Mesenchymal stem cell (in vitro differentiated cells and primary cell): Measurements from ENCODE around the gene CFL2. TPM values are rescaled to one million over a fixed set of nuclear protein-coding genes. Genes with fewer than 3 reads are reported as not detected.

Experiments used
- DNase-seq: peaks from one replicate; pipeline ENCODE4 v3.0.0-alpha.2; 2013
- H2AFZ ChIP-seq: one replicate; pipeline ENCODE4 v1.6.1; 2013; ENCODE audit warnings: low read depth, mild to moderate bottlenecking, control low read depth, inconsistent platforms, low read length, moderate library complexity
- H2AK5ac ChIP-seq: 2 replicates; pipeline ENCODE4 v1.6.1; 2013; ENCODE audit warnings: low read length, moderate library complexity, mild to moderate bottlenecking, inconsistent platforms; ENCODE audit not compliant: severe bottlenecking
- H2BK120ac ChIP-seq: one replicate; pipeline ENCODE4 v1.6.1; 2013; ENCODE audit warnings: low read depth, mild to moderate bottlenecking, inconsistent platforms, low read length, moderate library complexity
- H2BK12ac ChIP-seq, 2 experiments: one replicate each; pipeline ENCODE4 v1.6.1; 2013; ENCODE audit warnings: inconsistent platforms in 2 of 2, low read length in 2 of 2, mild to moderate bottlenecking in 2 of 2, moderate library complexity in 2 of 2, control low read depth in 1 of 2
- H2BK15ac ChIP-seq: one replicate; pipeline ENCODE4 v1.6.1; 2013; ENCODE audit warnings: mild to moderate bottlenecking, low read depth, inconsistent platforms; ENCODE audit not compliant: poor library complexity, severe bottlenecking
- H2BK5ac ChIP-seq: 2 replicates; pipeline ENCODE4 v1.6.1; 2013; ENCODE audit warnings: low read depth, mild to moderate bottlenecking, low read length, control low read depth, inconsistent platforms; ENCODE audit not compliant: poor library complexity, severe bottlenecking
- H3K14ac ChIP-seq, 2 experiments: one replicate each; pipeline ENCODE4 v1.6.1; 2013; ENCODE audit warnings: inconsistent platforms in 2 of 2, low read length in 2 of 2, control low read depth in 1 of 2, mild to moderate bottlenecking in 1 of 2, moderate library complexity in 1 of 2
- H3K18ac ChIP-seq, 2 experiments: one replicate each; pipeline ENCODE4 v1.6.1; 2013; ENCODE audit warnings: inconsistent platforms in 2 of 2, low read length in 2 of 2, control low read depth in 1 of 2, low read depth in 1 of 2, mild to moderate bottlenecking in 1 of 2
- H3K23ac ChIP-seq, 2 experiments: one replicate each; pipeline ENCODE4 v1.6.1; 2013; ENCODE audit warnings: inconsistent platforms in 2 of 2, low read length in 2 of 2, mild to moderate bottlenecking in 2 of 2, moderate library complexity in 2 of 2, control low read depth in 1 of 2
- H3K27ac ChIP-seq: 2 replicates; pipeline ENCODE4 v1.5.1; 2013; ENCODE audit warnings: mild to moderate bottlenecking, moderate library complexity, low read length, control low read depth, inconsistent platforms; ENCODE audit not compliant: poor library complexity, severe bottlenecking
- H3K27me3 ChIP-seq, 2 experiments: 2 replicates each; pipeline versions ENCODE4 v1.6.1 to v1.7.0; 2013; ENCODE audit warnings: low read length in 2 of 2, mild to moderate bottlenecking in 2 of 2, moderate library complexity in 2 of 2, control low read depth in 1 of 2, inconsistent platforms in 1 of 2; ENCODE audit not compliant: control insufficient read depth in 1 of 2, insufficient read depth in 1 of 2
- H3K36me3 ChIP-seq, 2 experiments: 2 replicates each; pipeline versions ENCODE4 v1.6.1 to v1.7.0; 2013; ENCODE audit warnings: low read length in 2 of 2, control low read depth in 1 of 2, inconsistent platforms in 1 of 2, low read depth in 1 of 2, mild to moderate bottlenecking in 1 of 2; ENCODE audit not compliant: insufficient read depth in 2 of 2, control insufficient read depth in 1 of 2
- H3K4ac ChIP-seq, 2 experiments: one replicate each; pipeline ENCODE4 v1.6.1; 2013; ENCODE audit warnings: inconsistent platforms in 2 of 2, low read length in 2 of 2, mild to moderate bottlenecking in 2 of 2, moderate library complexity in 2 of 2, control low read depth in 1 of 2, low read depth in 1 of 2
- H3K4me1 ChIP-seq: 2 replicates; pipeline ENCODE4 v1.6.1; 2013; ENCODE audit warnings: low read depth, low read length, control low read depth; ENCODE audit not compliant: control insufficient read depth, insufficient read depth
- H3K4me2 ChIP-seq: 2 replicates; pipeline ENCODE4 v1.6.1; 2013; ENCODE audit warnings: low read length, mild to moderate bottlenecking, inconsistent platforms; ENCODE audit not compliant: poor library complexity, severe bottlenecking
- H3K4me3 ChIP-seq, 2 experiments: 2 replicates each; pipeline versions ENCODE4 v1.5.1 to v1.7.0; 2013; ENCODE audit warnings: low read length in 2 of 2, mild to moderate bottlenecking in 2 of 2, control low read depth in 1 of 2, low read depth in 1 of 2; ENCODE audit not compliant: insufficient read depth in 1 of 2
- H3K79me1 ChIP-seq: replicated peaks from 2 replicates; pipeline ENCODE4 v1.6.1; 2013; ENCODE audit warnings: mild to moderate bottlenecking, control low read depth, low read length, inconsistent platforms; ENCODE audit not compliant: poor library complexity, severe bottlenecking
- H3K9ac ChIP-seq: 2 replicates; pipeline ENCODE4 v1.7.0; 2013; ENCODE audit warnings: mild to moderate bottlenecking, low read length, moderate library complexity
- H3K9me3 ChIP-seq: 2 replicates; pipeline ENCODE4 v1.7.0; 2013; ENCODE audit warnings: mild to moderate bottlenecking, low read length; ENCODE audit not compliant: control insufficient read depth
- H4K8ac ChIP-seq: one replicate; pipeline ENCODE4 v1.6.1; 2013; ENCODE audit warnings: inconsistent platforms, mild to moderate bottlenecking, low read length, moderate library complexity
- H4K91ac ChIP-seq: one replicate; pipeline ENCODE4 v1.6.1; 2013; ENCODE audit warnings: mild to moderate bottlenecking, low read length, inconsistent platforms
- WGBS: methylation state at CpG from one replicate; pipeline ENCODE4 v1.1.7; 2013; ENCODE audit warnings: mixed read lengths; 5-methylcytosine and 5-hydroxymethylcytosine counted together
- polyA plus RNA-seq, 2 experiments: library from polyadenylated mRNA; stranded (reverse); fragments of 200-250 nt; gene quantifications; one replicate each; pipeline ENCODE4 v1.2.3, GENCODE V29; 2013

CFL2 gene
- polyA plus RNA-seq (2013, experiment 1 of 2) = 111 TPM
- polyA plus RNA-seq (2013, experiment 2 of 2) = 121 TPM

- peaks cover 0 to 25% of the 10 kb centered on the region in 2 experiments for H3K36me3 ChIP-seq
- H3K27ac ChIP-seq = peak within 1 kb of the TSS; percentile 89
- H3K4me3 ChIP-seq = peak within 1 kb of the TSS; percentile 84 to 88
- peak within 1 kb of the TSS; percentile 39 for H2BK5ac ChIP-seq
- H4K91ac ChIP-seq = peak within 1 kb of the TSS; percentile 61
- no peaks in the 10 kb centered on the region for H3K27me3 ChIP-seq
- no peaks in the 10 kb centered on the region for H3K79me1 ChIP-seq
- peak within 1 kb of the TSS; percentile 91 for H4K8ac ChIP-seq
- peak within 1 kb of the TSS; percentile 97 for H2BK120ac ChIP-seq
- H3K18ac ChIP-seq = peak within 1 kb of the TSS; percentile 79 to 99
- DNase-seq = peak; percentile 81
- peak within 1 kb of the TSS in 1 of 2 experiments; percentile 21 for H2BK12ac ChIP-seq
- H3K4me1 ChIP-seq = peaks cover 1% of the 10 kb centered on the region
- no peaks in the 10 kb centered on the region for H3K9me3 ChIP-seq
- peak within 1 kb of the TSS; percentile 98 for H3K9ac ChIP-seq
- no peak within 1 kb of the TSS for H3K23ac ChIP-seq
- no peak within 1 kb of the TSS for H2BK15ac ChIP-seq
- peak within 1 kb of the TSS; percentile 82 for H3K4me2 ChIP-seq
- H3K14ac ChIP-seq = peak within 1 kb of the TSS; percentile 84 to 92
- WGBS = under 1% methylated on average over 37 of the region's 76 CpGs
- peak within 1 kb of the TSS; percentile 91 for H2AFZ ChIP-seq
- H2AK5ac ChIP-seq = no peak within 1 kb of the TSS
- H3K4ac ChIP-seq = peak within 1 kb of the TSS; percentile 7 to 95
Measured at GRCh38 chr14:34714320-34715126, at the start of gene CFL2. TSS of gene CFL2 (minus strand) at chr14:34714593. CDS start at chr14:34714540, 53 bp downstream.

- H2BK12ac ChIP-seq = no peak overlapping the region
- no peak overlapping the region for H2AFZ ChIP-seq
- H3K4ac ChIP-seq = no peak overlapping the region
- H4K91ac ChIP-seq = no peak overlapping the region
- H3K14ac ChIP-seq = no peak overlapping the region
- H3K18ac ChIP-seq = no peak overlapping the region
- H3K4me2 ChIP-seq = no peak overlapping the region
- no peaks in the 10 kb centered on the region for H3K9me3 ChIP-seq
- H3K36me3 ChIP-seq = peaks cover 5 to 53% of the 10 kb centered on the region in 2 experiments
- H2BK120ac ChIP-seq = no peak overlapping the region
- no peak overlapping the region for H2AK5ac ChIP-seq
- no peaks in the 10 kb centered on the region for H3K27me3 ChIP-seq
- H2BK15ac ChIP-seq = no peak overlapping the region
- H3K27ac ChIP-seq = no peak overlapping the region
- peaks cover 1% of the 10 kb centered on the region for H3K4me1 ChIP-seq
- H3K4me3 ChIP-seq = no peak overlapping the region
- H3K79me1 ChIP-seq = peaks cover 3% of the 10 kb centered on the region
- WGBS = 99% methylated on average over 2 of the region's 2 CpGs
- no peak overlapping the region for H4K8ac ChIP-seq
- H3K23ac ChIP-seq = no peak overlapping the region
- no peak for DNase-seq
- H3K9ac ChIP-seq = no peak overlapping the region
- no peak overlapping the region for H2BK5ac ChIP-seq
Measured at GRCh38 chr14:34755215-34755614, 40.8 kb upstream of the CFL2 start.

- H3K27me3 ChIP-seq = no peaks in the 10 kb centered on the region
- peaks cover 3% of the 10 kb centered on the region for H3K79me1 ChIP-seq
- H2AK5ac ChIP-seq = no peak overlapping the region
- WGBS = no CpG with 5 or more reads among the region's 1 CpG
- no peak overlapping the region for H3K27ac ChIP-seq
- H2BK15ac ChIP-seq = no peak overlapping the region
- no peak overlapping the region for H2BK5ac ChIP-seq
- H2AFZ ChIP-seq = no peak overlapping the region
- H3K4ac ChIP-seq = no peak overlapping the region
- no peak overlapping the region for H3K4me2 ChIP-seq
- peaks cover 1% of the 10 kb centered on the region for H3K4me1 ChIP-seq
- H3K4me3 ChIP-seq = no peak overlapping the region
- H3K23ac ChIP-seq = no peak overlapping the region
- H2BK12ac ChIP-seq = no peak overlapping the region
- H3K9me3 ChIP-seq = no peaks in the 10 kb centered on the region
- no peak overlapping the region for H3K14ac ChIP-seq
- H3K9ac ChIP-seq = no peak overlapping the region
- H3K18ac ChIP-seq = no peak overlapping the region
- H4K8ac ChIP-seq = no peak overlapping the region
- no peak overlapping the region for H4K91ac ChIP-seq
- peaks cover 5 to 48% of the 10 kb centered on the region in 2 experiments for H3K36me3 ChIP-seq
- H2BK120ac ChIP-seq = no peak overlapping the region
- no peak for DNase-seq
Measured at GRCh38 chr14:34754687-34755086, 40.3 kb upstream of the CFL2 start.

- Histone ChIP-seq H2BK15ac (no peak overlapping the region), H3K9me3 (no peaks in the 10 kb centered on the region), H4K8ac (no peak overlapping the region), H4K91ac (no peak overlapping the region), H2BK120ac (no peak overlapping the region), H3K4me2 (no peak overlapping the region), H3K27me3 (no peaks in the 10 kb centered on the region), H2AFZ (no peak overlapping the region), H3K4me3 (no peak overlapping the region), H2BK5ac (no peak overlapping the region), H3K79me1 (no peaks in the 10 kb centered on the region), H3K14ac (no peak overlapping the region), H3K36me3 (peaks cover 0 to 31% of the 10 kb centered on the region in 2 experiments), H3K27ac (no peak overlapping the region), H3K9ac (peak overlapping the region; percentile 42), H2BK12ac (no peak overlapping the region), H3K23ac (no peak overlapping the region), H3K18ac (no peak overlapping the region), H3K4ac (no peak overlapping the region), H3K4me1 (peaks cover 1% of the 10 kb centered on the region), H2AK5ac (no peak overlapping the region)
- peak; percentile 50 for DNase-seq
Measured at GRCh38 chr14:34750670-34751069, 36.3 kb upstream of the CFL2 start.
